ENCODE measurements around the gene NSUN2. TPM values are rescaled to one million over a fixed set of nuclear protein-coding genes. Genes with fewer than 3 reads are reported as not detected.

Gene NSUN2
- polyA plus RNA-seq, 3 donors, result 24.4 to 63.4 (median 25.6) TPM

- H3K4me3 ChIP-seq (replicated peaks in 1 of 3; ENCODE audit: low read depth in 2 of 3, low read length in 3 of 3), result no peak overlapping the region
- no peaks in the 10 kb centered on the region for H4K20me1 ChIP-seq (ENCODE audit: insufficient read depth, low read length)
- Mint-ChIP-seq H3K27me3 (ENCODE audit: low read depth in 3 of 3) (peaks cover 0 to 7% (median 0%) of the 10 kb centered on the region in 3 donors), H3K4me3 (no peak overlapping the region), H3K9me3 (peaks cover 4 to 11% (median 8%) of the 10 kb centered on the region in 7 donors), H3K4me1 (no peaks in the 10 kb centered on the region), H3K36me3 (peaks cover 29 to 48% of the 10 kb centered on the region in 2 donors), H3K27ac (no peak overlapping the region)
- no peaks in the 10 kb centered on the region for H3K4me1 ChIP-seq (ENCODE audit: control insufficient read depth in 1 of 2, insufficient read depth in 2 of 2, low read length in 2 of 2)
- WGBS (ENCODE audit: insufficient coverage), result 100% methylated on average over 1 of the region's 3 CpGs
- H3K27me3 ChIP-seq (ENCODE audit: control insufficient read depth in 2 of 2, insufficient read depth in 2 of 2, low read length in 2 of 2), result no peaks in the 10 kb centered on the region
- H3K9ac ChIP-seq (ENCODE audit: insufficient read depth, low read length, poor library complexity, severe bottlenecking), result no peak overlapping the region
- H2AFZ ChIP-seq (ENCODE audit: insufficient read depth, low read depth, low read length, poor library complexity, severe bottlenecking), result no peak overlapping the region
- no peaks in the 10 kb centered on the region for H3K79me2 ChIP-seq (ENCODE audit: insufficient read depth, low read length)
- H3K36me3 ChIP-seq (replicated peaks in 1 of 2; ENCODE audit: control insufficient read depth in 1 of 2, insufficient read depth in 2 of 2, low read length in 2 of 2), result peaks cover 11 to 24% of the 10 kb centered on the region in 2 donors
- H3K27ac ChIP-seq (ENCODE audit: low read depth in 1 of 2, low read length in 2 of 2), result no peak overlapping the region
- H3K4me2 ChIP-seq (replicated peaks; ENCODE audit: extremely low read depth, low read length, poor library complexity, severe bottlenecking), result no peak overlapping the region
- TF ChIP-seq CTCF (IDR thresholded peaks at IDR 0.05), result no peak
- no peak for DNase-seq
- peaks cover 0 to 6% of the 10 kb centered on the region in 2 donors for H3K9me3 ChIP-seq (replicated peaks in 1 of 2; ENCODE audit: control insufficient read depth in 1 of 2, insufficient read depth in 1 of 2, low read length in 2 of 2)
- intact Hi-C loops (cut with micrococcal nuclease), result no loop called here
Observed at GRCh38 chr5:6674421-6674820, 41.6 kb upstream of the NSUN2 start.

DNA sequence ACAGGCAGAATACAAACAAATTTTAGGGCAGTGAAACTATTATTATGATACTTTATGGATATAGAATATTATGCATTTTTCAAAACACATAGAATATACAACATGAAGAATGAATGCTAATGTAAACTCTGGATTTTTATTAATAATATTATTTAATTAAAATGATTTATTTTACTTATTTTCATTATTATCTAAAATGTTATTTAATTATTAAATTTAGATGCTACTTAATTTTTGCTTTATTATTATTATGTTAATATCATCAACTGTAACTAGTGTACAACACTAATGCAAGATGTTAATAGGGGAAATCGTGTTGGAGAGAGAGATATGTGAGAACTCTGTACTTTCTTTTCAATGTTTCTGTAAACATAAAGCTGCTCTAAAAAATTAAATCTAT is 41.1 kb upstream of the NSUN2 start:
- no peaks in the 10 kb centered on the region for H3K27me3 ChIP-seq (ENCODE audit: control insufficient read depth in 2 of 2, insufficient read depth in 2 of 2, low read length in 2 of 2)
- no peak overlapping the region for H3K27ac Mint-ChIP-seq

More for the DNA sequence above, 41.1 kb upstream of the NSUN2 start:
- Histone ChIP-seq H3K9ac (ENCODE audit: insufficient read depth, low read length, poor library complexity, severe bottlenecking) (no peak overlapping the region), H4K20me1 (ENCODE audit: insufficient read depth, low read length) (no peaks in the 10 kb centered on the region), H3K4me2 (replicated peaks; ENCODE audit: extremely low read depth, low read length, poor library complexity, severe bottlenecking) (no peak overlapping the region), H3K4me3 (replicated peaks in 1 of 3; ENCODE audit: low read depth in 2 of 3, low read length in 3 of 3) (no peak overlapping the region), H3K9me3 (replicated peaks in 1 of 2; ENCODE audit: control insufficient read depth in 1 of 2, insufficient read depth in 1 of 2, low read length in 2 of 2) (peaks cover 0 to 6% of the 10 kb centered on the region in 2 donors), H2AFZ (ENCODE audit: insufficient read depth, low read depth, low read length, poor library complexity, severe bottlenecking) (no peak overlapping the region), H3K79me2 (ENCODE audit: insufficient read depth, low read length) (no peaks in the 10 kb centered on the region), H3K27ac (ENCODE audit: low read depth in 1 of 2, low read length in 2 of 2) (no peak overlapping the region), H3K36me3 (replicated peaks in 1 of 2; ENCODE audit: control insufficient read depth in 1 of 2, insufficient read depth in 2 of 2, low read length in 2 of 2) (peaks cover 11 to 28% of the 10 kb centered on the region in 2 donors), H3K4me1 (ENCODE audit: control insufficient read depth in 1 of 2, insufficient read depth in 2 of 2, low read length in 2 of 2) (no peaks in the 10 kb centered on the region)
- no CpG with 5 or more reads among the region's 1 CpG for WGBS (ENCODE audit: insufficient coverage)
- intact Hi-C loops (cut with micrococcal nuclease), result no loop called here
- Mint-ChIP-seq H3K9me3 (peaks cover 4 to 11% (median 8%) of the 10 kb centered on the region in 7 donors), H3K4me3 (no peak overlapping the region), H3K4me1 (no peaks in the 10 kb centered on the region), H3K27me3 (ENCODE audit: low read depth in 3 of 3) (peaks cover 0 to 6% (median 0%) of the 10 kb centered on the region in 3 donors), H3K36me3 (peaks cover 29 to 52% of the 10 kb centered on the region in 2 donors)
- TF ChIP-seq CTCF (IDR thresholded peaks at IDR 0.05), result no peak
- no peak for DNase-seq

Data from CD14-positive monocyte (primary cell).